ENCODE results near the gene TPP2. TPM values are rescaled to one million over a fixed set of nuclear protein-coding genes. Genes with fewer than 3 reads are reported as not detected.

Gene TPP2
- total and polyA plus RNA-seq, 9 of the 15 experiments (the other 6 are each of a cell fraction or from before 2014, with no cell fraction given) = 18.8 to 87.7 (median 55.9) TPM

DNA sequence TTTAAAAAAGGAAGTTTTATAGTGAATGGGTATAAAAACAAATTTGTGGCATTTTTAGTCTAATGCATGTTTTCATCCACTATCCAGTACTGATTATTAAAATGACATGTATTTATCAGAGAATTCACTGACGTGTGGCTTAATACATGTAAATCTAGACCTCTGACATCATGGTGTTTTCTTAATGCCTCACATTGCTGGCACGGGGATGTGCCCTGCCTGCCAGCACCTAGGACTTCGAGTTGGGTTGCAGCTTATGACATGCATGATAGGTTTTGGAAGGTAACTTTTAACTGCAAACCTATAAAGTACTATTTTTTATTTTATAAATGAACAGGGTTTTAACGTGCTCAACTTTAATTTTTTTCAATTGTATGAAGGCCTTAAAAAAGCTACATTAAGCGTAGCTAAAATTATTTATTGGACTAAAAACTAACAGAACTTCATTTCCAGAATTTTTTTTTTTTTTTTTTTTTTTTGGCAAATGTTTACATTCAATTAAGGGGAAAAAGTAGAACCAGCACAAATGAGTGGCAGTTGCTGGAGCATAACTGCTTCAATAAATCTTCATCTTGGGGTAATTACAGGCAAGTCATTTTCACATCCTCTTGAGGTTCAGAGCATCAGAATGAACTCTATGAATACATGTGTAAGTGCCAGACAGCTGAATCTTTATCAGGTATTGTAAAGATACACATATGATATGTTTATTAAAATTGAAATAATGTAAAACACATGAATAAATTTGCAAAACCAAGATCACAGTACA, 81.7 kb downstream of the TPP2 start:
- FAIRE-seq = no peak

More for the DNA sequence above, 81.7 kb downstream of the TPP2 start:
- H3K4me3 ChIP-seq = no peak overlapping the region
- H3K4me2 ChIP-seq (ENCODE audit: insufficient read depth, low read length) = no peak overlapping the region
- intact Hi-C loops (cut with micrococcal nuclease) (no loop called here), in situ Hi-C loops (cut with MboI) (no loop called here)
- no peaks in the 10 kb centered on the region for H4K20me1 ChIP-seq (replicated peaks; ENCODE audit: control insufficient read depth, insufficient read depth, low read length)
- H3K9me3 ChIP-seq (replicated peaks; ENCODE audit: control insufficient read depth, insufficient read depth, low read depth, low read length) = no peaks in the 10 kb centered on the region
- H3K9me1 ChIP-seq (ENCODE audit: control insufficient read depth, insufficient read depth, low read length) = no peaks in the 10 kb centered on the region
- H3K9ac ChIP-seq (ENCODE audit: insufficient read depth in 1 of 2, low read depth in 2 of 2, low read length in 2 of 2) = no peak overlapping the region
- WGBS (ENCODE audit: insufficient coverage, low coverage, missing lambda C conversion rate) = 91% methylated on average over 5 of the region's 5 CpGs
- H3K27me3 ChIP-seq (ENCODE audit: control insufficient read depth in 2 of 2, insufficient read depth in 2 of 2, low read length in 2 of 2) = no peaks in the 10 kb centered on the region
- no TSS peak for BruUV-seq (replicated peaks)
- no peak for TF ChIP-seq ILK (tag; IDR thresholded peaks at IDR 0.05; ENCODE audit: borderline replicate concordance, low read depth)
- no peak for TF ChIP-seq MYC (IDR thresholded peaks at IDR 0.05; ENCODE audit: low read depth, low read length)
- TF ChIP-seq MYC (CRISPR knock-in tag; IDR thresholded peaks at IDR 0.05; ENCODE audit: borderline replicate concordance, low read depth) = no peak
- TF ChIP-seq, protein P1, sequence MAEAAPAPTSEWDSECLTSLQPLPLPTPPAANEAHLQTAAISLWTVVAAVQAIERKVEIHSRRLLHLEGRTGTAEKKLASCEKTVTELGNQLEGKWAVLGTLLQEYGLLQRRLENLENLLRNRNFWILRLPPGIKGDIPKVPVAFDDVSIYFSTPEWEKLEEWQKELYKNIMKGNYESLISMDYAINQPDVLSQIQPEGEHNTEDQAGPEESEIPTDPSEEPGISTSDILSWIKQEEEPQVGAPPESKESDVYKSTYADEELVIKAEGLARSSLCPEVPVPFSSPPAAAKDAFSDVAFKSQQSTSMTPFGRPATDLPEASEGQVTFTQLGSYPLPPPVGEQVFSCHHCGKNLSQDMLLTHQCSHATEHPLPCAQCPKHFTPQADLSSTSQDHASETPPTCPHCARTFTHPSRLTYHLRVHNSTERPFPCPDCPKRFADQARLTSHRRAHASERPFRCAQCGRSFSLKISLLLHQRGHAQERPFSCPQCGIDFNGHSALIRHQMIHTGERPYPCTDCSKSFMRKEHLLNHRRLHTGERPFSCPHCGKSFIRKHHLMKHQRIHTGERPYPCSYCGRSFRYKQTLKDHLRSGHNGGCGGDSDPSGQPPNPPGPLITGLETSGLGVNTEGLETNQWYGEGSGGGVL (CRISPR knock-in tag; IDR thresholded peaks at IDR 0.05) = no peak
- peak; percentile 38; the same call in 1 of the 2 replicates for TF ChIP-seq NFIX (CRISPR knock-in tag; IDR thresholded peaks at IDR 0.05; ENCODE audit: low read depth)
- no peak for TF ChIP-seq ELF2 (CRISPR knock-in tag; IDR thresholded peaks at IDR 0.05)
- no peak for TF ChIP-seq ZNF174 (CRISPR knock-in tag; IDR thresholded peaks at IDR 0.05)
- TF ChIP-seq, protein P2, sequence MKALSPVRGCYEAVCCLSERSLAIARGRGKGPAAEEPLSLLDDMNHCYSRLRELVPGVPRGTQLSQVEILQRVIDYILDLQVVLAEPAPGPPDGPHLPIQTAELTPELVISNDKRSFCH (CRISPR knock-in tag; IDR thresholded peaks at IDR 0.05) = no peak
- TF ChIP-seq, protein P2 (tag; IDR thresholded peaks at IDR 0.05) = no peak
- TF ChIP-seq, protein P3, sequence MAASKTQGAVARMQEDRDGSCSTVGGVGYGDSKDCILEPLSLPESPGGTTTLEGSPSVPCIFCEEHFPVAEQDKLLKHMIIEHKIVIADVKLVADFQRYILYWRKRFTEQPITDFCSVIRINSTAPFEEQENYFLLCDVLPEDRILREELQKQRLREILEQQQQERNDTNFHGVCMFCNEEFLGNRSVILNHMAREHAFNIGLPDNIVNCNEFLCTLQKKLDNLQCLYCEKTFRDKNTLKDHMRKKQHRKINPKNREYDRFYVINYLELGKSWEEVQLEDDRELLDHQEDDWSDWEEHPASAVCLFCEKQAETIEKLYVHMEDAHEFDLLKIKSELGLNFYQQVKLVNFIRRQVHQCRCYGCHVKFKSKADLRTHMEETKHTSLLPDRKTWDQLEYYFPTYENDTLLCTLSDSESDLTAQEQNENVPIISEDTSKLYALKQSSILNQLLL (CRISPR knock-in tag; IDR thresholded peaks at IDR 0.05; ENCODE audit: borderline replicate concordance) = peak; percentile 87; the same call in 1 of the 2 replicates
- TF ChIP-seq PURB (CRISPR knock-in tag; IDR thresholded peaks at IDR 0.05; ENCODE audit: low read depth) = no peak
- no peak for TF ChIP-seq RBM34 (IDR thresholded peaks at IDR 0.05; ENCODE audit: borderline replicate concordance, insufficient read depth, low read length)
- TF ChIP-seq, protein P4, sequence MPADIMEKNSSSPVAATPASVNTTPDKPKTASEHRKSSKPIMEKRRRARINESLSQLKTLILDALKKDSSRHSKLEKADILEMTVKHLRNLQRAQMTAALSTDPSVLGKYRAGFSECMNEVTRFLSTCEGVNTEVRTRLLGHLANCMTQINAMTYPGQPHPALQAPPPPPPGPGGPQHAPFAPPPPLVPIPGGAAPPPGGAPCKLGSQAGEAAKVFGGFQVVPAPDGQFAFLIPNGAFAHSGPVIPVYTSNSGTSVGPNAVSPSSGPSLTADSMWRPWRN (IDR thresholded peaks at IDR 0.05; ENCODE audit: low read depth) = no peak
- no peak for TF ChIP-seq SOX6 (IDR thresholded peaks at IDR 0.05)
- H2AFZ ChIP-seq (ENCODE audit: low read depth, low read length) = no peak overlapping the region
- H3K27ac ChIP-seq (ENCODE audit: extremely low read depth, low read depth, low read length) = no peak overlapping the region
- ChIA-PET POLR2A (no interaction called here), CTCF (ENCODE audit: low intra/inter-chr PET ratio) (no interaction called here)
- peaks cover 59% of the 10 kb centered on the region for H3K36me3 ChIP-seq (ENCODE audit: control insufficient read depth, insufficient read depth, low read length)
- DNase-seq (ENCODE audit: extremely low read depth in 1 of 4, low spot score in 3 of 4) (no peak), ATAC-seq (no peak)
- H3K4me1 ChIP-seq (replicated peaks in 1 of 2; ENCODE audit: control insufficient read depth in 2 of 2, insufficient read depth in 2 of 2, low read length in 2 of 2) = no peaks in the 10 kb centered on the region
- H3K79me2 ChIP-seq (ENCODE audit: control insufficient read depth, insufficient read depth, low read length) = no peaks in the 10 kb centered on the region

All from K562 (cell line).